SJSA1 (cell line): Measurements from ENCODE around the gene SYT8. TPM values are rescaled to one million over a fixed set of nuclear protein-coding genes. Genes with fewer than 3 reads are reported as not detected.

ENCODE experiments used
- DNase-seq, 2 experiments: peaks; one replicate each; pipeline ENCODE4 v3.0.0-alpha.2; 2015 to 2020; ENCODE audit warnings: low spot score in 2 of 2, low read depth in 1 of 2
- H3K27ac ChIP-seq: fragments of 250-450 bp; sonication (Bioruptor Pico); 2 replicates; pipeline ENCODE4 v1.5.1; 2020; ENCODE audit warnings: mild to moderate bottlenecking, moderate library complexity
- H3K27me3 ChIP-seq: fragments of 250-450 bp; sonication (Bioruptor Pico); replicated peaks from 2 replicates; pipeline ENCODE4 v1.5.1; 2020; ENCODE audit warnings: mild to moderate bottlenecking, moderate library complexity
- H3K36me3 ChIP-seq: fragments of 250-450 bp; sonication (Bioruptor Pico); 2 replicates; pipeline ENCODE4 v1.5.1; 2020; ENCODE audit warnings: mild to moderate bottlenecking
- H3K4me1 ChIP-seq: fragments of 250-450 bp; sonication (Bioruptor Pico); replicated peaks from 2 replicates; pipeline ENCODE4 v1.6.1; 2021; ENCODE audit warnings: mild to moderate bottlenecking
- H3K4me3 ChIP-seq: fragments of 250-450 bp; sonication (Bioruptor Pico); 2 replicates; pipeline ENCODE4 v1.5.1; 2020; ENCODE audit warnings: mild to moderate bottlenecking
- H3K9me3 ChIP-seq: fragments of 250-450 bp; sonication (Bioruptor Pico); replicated peaks from 2 replicates; pipeline ENCODE4 v1.5.1; 2020; ENCODE audit warnings: mild to moderate bottlenecking
- total RNA-seq: library from RNA; depleted of rRNA; stranded (reverse); fragments of >200 nt; shearing (Covaris generic); gene quantifications from 2 replicates; pipeline ENCODE4 v1.2.3, GENCODE V29; 2014

The SYT8 gene
- total RNA-seq, 1 experiment from 2014 or later: not detected

GRCh38 chr11:1858576-1858975 is 23.8 kb downstream of the SYT8 start:
- no peak overlapping the region for H3K4me3 ChIP-seq
- H3K9me3 ChIP-seq: no peaks in the 10 kb centered on the region
- H3K27ac ChIP-seq: no peak overlapping the region
- no peaks in the 10 kb centered on the region for H3K36me3 ChIP-seq
- H3K27me3 ChIP-seq: 0 out of 2 replicates have a peak, but pooled peaks cover 4% of the 10 kb centered on the region
- peaks cover 11% of the 10 kb centered on the region for H3K4me1 ChIP-seq
- no peak for DNase-seq

DNA sequence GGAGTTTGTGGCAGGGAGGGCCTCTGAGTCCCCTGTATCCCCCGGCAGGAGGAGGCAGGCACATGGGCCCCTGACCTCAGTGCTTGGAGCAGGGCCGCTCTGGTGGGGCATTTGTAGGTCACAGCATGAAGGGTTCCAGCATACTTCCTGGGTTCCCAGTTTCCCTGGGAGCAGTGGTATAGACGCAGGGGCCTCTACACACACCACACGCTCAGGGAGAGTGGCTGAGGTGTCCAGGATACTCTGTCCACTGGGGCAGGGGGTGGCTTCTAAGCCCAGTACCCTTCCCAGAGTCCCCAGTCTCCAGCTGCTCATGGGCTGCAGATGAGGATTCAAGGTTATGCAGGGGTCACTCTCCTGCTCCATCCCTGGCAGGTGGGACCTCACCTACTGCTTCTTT is 24.2 kb downstream of the SYT8 start:
- Histone ChIP-seq H3K4me3 (no peak overlapping the region), H3K9me3 (no peaks in the 10 kb centered on the region), H3K4me1 (peaks cover 16% of the 10 kb centered on the region), H3K36me3 (no peaks in the 10 kb centered on the region), H3K27ac (no peak overlapping the region), H3K27me3 (0 out of 2 replicates have a peak, but pooled peaks cover 4% of the 10 kb centered on the region)
- no peak for DNase-seq

GRCh38 chr11:1860108-1860507 is 25.3 kb downstream of the SYT8 start:
- no peak for DNase-seq
- no peak overlapping the region for H3K27ac ChIP-seq
- no peaks in the 10 kb centered on the region for H3K36me3 ChIP-seq
- 0 out of 2 replicates have a peak, but pooled peaks cover 4% of the 10 kb centered on the region for H3K27me3 ChIP-seq
- H3K9me3 ChIP-seq: no peaks in the 10 kb centered on the region
- peaks cover 18% of the 10 kb centered on the region for H3K4me1 ChIP-seq
- no peak overlapping the region for H3K4me3 ChIP-seq

DNA sequence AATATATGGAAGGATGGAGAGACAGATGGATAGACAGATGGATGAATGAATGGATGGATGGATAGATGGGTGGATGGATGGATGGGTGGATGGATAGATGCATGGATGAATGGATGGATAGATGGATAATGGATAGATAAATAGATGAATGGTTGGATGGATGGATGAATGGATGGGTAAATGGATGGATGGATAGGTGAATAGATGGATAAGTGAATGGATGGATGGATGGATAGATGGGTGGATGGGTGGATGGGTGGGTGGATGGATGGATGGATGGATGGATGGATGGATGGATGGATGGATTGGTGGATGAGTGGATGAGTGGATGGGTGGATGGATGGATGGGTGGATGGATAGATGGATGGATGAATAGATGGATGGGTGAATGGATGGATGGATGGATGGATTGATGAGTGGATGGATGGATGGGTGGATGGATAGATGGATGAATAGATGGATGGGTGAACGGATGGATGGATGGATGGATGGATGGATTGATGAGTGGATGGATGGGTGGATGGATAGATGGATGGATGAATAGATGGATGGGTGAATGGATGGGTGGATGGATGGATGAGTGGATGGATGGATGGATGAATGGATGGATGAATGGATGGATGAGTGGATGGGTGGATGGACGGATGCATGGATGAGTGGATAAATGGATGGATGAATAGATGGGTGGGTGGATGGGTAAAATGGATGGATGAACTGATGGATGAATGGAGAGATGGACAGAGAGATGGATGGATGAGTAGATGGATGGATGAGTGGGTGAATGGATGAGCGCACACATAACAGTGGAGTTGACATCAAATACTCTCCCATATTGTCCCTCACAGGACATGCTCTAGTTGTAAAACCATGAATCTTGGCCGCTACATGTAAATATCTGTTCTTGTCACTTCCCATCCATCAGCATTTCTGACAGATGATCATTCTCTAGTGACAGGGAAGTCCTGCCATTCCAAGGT is 26.9 kb downstream of the SYT8 start:
- no peak for DNase-seq
- Histone ChIP-seq H3K4me1 (peaks cover 18% of the 10 kb centered on the region), H3K4me3 (no peak overlapping the region), H3K27ac (no peak overlapping the region), H3K9me3 (no peaks in the 10 kb centered on the region), H3K27me3 (0 out of 2 replicates have a peak, but pooled peaks cover 4% of the 10 kb centered on the region), H3K36me3 (no peaks in the 10 kb centered on the region)

DNA sequence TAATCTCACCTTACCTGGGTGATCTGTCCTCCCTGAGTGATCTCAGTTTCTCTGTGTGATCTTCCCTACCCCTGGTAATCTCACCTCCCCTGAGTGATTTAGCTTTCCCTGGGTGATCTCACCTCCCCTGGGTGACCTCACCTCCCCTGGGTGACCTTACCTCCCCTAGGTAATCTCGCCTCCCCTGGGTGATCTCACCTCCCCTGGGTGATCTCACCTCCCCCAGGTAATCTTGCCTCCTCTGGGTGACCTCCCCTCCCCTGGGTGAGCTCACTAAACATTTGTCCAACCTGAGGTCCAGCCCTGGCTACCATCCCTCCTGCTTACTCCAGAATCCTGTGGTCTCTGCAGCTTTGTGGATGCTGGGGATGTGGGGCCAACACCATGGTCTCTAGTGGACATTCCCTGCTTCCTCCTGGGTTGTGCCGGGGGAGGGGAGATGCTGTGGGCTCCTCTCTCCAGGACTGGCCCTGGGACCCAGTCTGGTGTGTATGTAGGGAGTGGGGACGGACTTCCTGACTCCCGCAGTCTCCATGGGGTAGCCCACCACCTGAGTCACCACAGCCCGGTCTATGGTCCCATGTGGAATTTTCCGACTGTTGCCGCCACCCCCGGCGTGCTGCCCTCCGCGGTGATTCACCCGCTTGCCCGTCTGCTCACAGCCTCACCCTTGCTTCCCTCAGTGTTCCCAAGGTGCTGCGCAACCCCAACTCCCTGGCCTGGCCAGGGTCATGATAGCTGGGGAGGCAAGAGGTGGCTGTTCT is 28.0 kb downstream of the SYT8 start:
- peak overlapping the region; percentile 79 for H3K27ac ChIP-seq
- DNase-seq: peak in 1 of 2 experiments; percentile 67
- 0 out of 2 replicates have a peak, but pooled peaks cover 4% of the 10 kb centered on the region for H3K27me3 ChIP-seq
- H3K4me3 ChIP-seq: no peak overlapping the region
- H3K36me3 ChIP-seq: no peaks in the 10 kb centered on the region
- no peaks in the 10 kb centered on the region for H3K9me3 ChIP-seq
- H3K4me1 ChIP-seq: peaks cover 18% of the 10 kb centered on the region

DNA sequence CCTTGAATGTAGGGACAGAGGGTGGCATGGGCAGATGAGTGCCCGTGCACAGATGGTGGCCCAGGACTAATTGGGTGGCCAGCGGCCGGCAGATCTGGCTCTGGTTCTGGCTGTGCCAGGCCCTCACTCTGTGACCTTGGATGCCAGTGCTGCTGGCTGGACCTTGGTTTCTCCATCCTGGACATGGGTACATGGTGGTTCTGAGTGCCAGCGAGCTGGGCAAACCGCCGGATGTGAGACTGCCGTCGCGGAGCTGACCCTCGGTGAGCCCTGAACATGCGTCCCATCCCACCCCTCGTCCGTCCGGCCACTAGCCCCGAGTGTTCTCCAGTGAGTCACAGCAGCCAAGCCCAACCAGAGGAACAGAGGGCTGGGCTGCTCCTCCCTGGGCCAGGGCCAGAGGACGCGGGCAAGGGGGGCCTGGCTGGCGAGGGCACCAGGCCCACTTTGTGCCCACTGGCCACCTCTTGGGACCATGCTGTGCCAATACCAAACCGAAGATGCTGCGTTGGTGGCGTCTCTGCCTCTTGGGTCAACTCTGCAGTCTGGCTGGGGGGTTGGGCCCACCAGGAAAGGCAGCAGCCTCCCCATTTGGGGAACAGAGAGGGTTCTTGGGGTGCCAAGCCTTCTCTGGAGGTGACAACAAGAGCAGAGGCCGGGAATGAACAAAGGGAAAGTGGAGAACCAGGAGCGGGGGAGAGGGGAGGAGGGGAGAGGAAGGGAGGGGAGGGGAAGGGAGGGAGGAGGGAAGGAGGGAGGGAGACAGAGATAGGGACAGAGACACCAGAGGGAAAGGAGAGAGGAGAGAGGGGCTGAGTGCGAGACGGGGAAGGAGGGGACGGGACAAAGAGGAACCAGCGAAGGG is 28.8 kb downstream of the SYT8 start:
- peak; percentile 92 to 94 for DNase-seq
- Histone ChIP-seq H3K9me3 (no peaks in the 10 kb centered on the region), H3K4me1 (peaks cover 18% of the 10 kb centered on the region), H3K4me3 (no peak overlapping the region), H3K36me3 (no peaks in the 10 kb centered on the region), H3K27me3 (peaks cover 4% of the 10 kb centered on the region; the same call in 1 of the 2 replicates), H3K27ac (peak overlapping the region; percentile 79)

GRCh38 chr11:1864231-1864630 is 29.4 kb downstream of the SYT8 start:
- Histone ChIP-seq H3K4me1 (peaks cover 18% of the 10 kb centered on the region), H3K36me3 (no peaks in the 10 kb centered on the region), H3K27me3 (peaks cover 10% of the 10 kb centered on the region; the same call in 1 of the 2 replicates), H3K4me3 (no peak overlapping the region), H3K27ac (no peak overlapping the region), H3K9me3 (no peaks in the 10 kb centered on the region)
- no peak for DNase-seq

DNA sequence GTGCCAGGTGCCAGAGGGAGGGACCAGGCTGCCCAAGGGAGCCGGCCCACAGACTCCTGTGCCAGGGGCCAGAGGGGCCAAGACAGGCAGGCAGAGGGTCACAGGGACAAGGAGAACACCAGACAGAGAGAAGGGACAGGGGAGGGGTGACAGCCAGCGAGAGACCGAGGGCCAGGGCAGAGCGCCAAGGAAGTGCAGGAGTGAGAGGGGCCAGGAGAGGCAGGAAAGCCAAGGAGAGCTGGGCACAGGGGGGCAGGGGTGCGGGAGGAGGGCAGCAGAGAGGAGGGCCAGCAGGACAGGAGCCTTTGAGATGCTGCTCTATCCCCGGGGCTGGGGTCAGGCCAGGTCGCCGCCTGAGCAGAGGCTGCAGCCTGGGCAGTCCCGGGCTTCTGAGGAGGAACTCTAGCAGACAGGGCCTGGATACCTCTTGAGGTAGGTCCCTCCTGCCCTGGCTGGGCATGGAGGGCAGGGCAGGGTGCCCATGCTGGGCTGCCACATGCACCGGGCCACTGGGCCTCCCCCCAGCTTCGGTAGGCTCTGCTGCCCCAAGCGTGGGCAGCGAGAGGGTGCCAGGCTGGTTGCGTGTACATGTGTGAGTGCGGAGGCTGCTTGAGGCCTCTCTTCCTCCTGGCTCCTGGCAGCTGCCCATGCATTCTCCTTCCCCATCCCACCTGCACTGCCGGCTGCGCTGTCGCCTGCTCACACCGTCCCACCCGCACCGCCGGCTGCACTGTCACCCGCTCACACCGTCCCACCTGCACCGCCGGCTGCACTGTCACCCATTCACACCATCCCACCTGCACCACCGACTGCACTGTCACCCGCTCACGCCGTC is 30.3 kb downstream of the SYT8 start:
- no peak for DNase-seq
- H3K4me3 ChIP-seq: no peak overlapping the region

GRCh38 chr11:1866226-1866625 is 31.4 kb downstream of the SYT8 start:
- no peak overlapping the region for H3K4me3 ChIP-seq
- no peak overlapping the region for H3K27ac ChIP-seq
- 0 out of 2 replicates have a peak, but pooled peaks cover 1% of the 10 kb centered on the region for H3K9me3 ChIP-seq
- DNase-seq: no peak
- peaks cover 26% of the 10 kb centered on the region for H3K4me1 ChIP-seq
- no peaks in the 10 kb centered on the region for H3K36me3 ChIP-seq
- peaks cover 10% of the 10 kb centered on the region; the same call in 1 of the 2 replicates for H3K27me3 ChIP-seq

More for the DNA sequence above, 30.3 kb downstream of the SYT8 start:
- no peaks in the 10 kb centered on the region for H3K9me3 ChIP-seq
- H3K27me3 ChIP-seq: peaks cover 10% of the 10 kb centered on the region; the same call in 1 of the 2 replicates
- H3K36me3 ChIP-seq: no peaks in the 10 kb centered on the region
- no peak overlapping the region for H3K27ac ChIP-seq
- peaks cover 18% of the 10 kb centered on the region for H3K4me1 ChIP-seq

DNA sequence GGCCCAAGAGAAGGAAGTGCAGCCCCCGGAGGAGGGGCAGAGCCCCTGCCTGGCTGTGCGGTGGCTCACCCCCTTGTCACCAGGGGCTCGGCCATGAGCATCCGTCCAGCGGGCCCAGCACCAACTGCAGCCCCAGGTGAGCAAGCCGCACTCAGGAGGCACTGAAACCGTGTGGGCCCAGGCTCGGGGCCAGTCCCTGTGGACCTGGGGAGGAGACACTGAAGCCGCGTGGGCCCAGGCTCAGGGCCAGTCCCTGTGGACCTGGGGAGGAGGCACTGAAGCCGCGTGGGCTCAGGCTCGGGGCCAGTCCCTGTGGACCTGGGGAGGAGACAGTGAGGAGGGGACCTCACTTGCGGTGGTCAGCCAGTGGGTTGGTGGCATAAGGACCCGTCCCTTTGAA is 32.0 kb downstream of the SYT8 start:
- H3K4me3 ChIP-seq: no peak overlapping the region

GRCh38 chr11:1867381-1867780 is 32.6 kb downstream of the SYT8 start:
- Histone ChIP-seq H3K4me1 (peaks cover 29% of the 10 kb centered on the region), H3K27me3 (peaks cover 10% of the 10 kb centered on the region; the same call in 1 of the 2 replicates), H3K9me3 (0 out of 2 replicates have a peak, but pooled peaks cover 3% of the 10 kb centered on the region), H3K4me3 (no peak overlapping the region), H3K36me3 (no peaks in the 10 kb centered on the region), H3K27ac (no peak overlapping the region)
- DNase-seq: no peak

More for the DNA sequence above, 32.0 kb downstream of the SYT8 start:
- Histone ChIP-seq H3K27ac (no peak overlapping the region), H3K36me3 (no peaks in the 10 kb centered on the region), H3K27me3 (peaks cover 10% of the 10 kb centered on the region; the same call in 1 of the 2 replicates), H3K9me3 (0 out of 2 replicates have a peak, but pooled peaks cover 3% of the 10 kb centered on the region), H3K4me1 (peaks cover 29% of the 10 kb centered on the region)
- DNase-seq: no peak

GRCh38 chr11:1868056-1868635 is 33.4 kb downstream of the SYT8 start:
- Histone ChIP-seq H3K9me3 (0 out of 2 replicates have a peak, but pooled peaks cover 3% of the 10 kb centered on the region), H3K4me1 (peaks cover 22% of the 10 kb centered on the region), H3K36me3 (no peaks in the 10 kb centered on the region), H3K4me3 (no peak overlapping the region), H3K27ac (no peak overlapping the region), H3K27me3 (peaks cover 10% of the 10 kb centered on the region; the same call in 1 of the 2 replicates)
- no peak for DNase-seq
